Measurements from ENCODE around the gene TIFAB. TPM values are rescaled to one million over a fixed set of nuclear protein-coding genes. Genes with fewer than 3 reads are reported as not detected.

TIFAB gene
- polyA plus RNA-seq, 3 donors, result 0.04 to 0.23 (median 0.16) TPM

- DNase-seq, result no peak
These were observed 31.1 kb upstream of the TIFAB start for GRCh38 chr5:135483254-135483653.

- DNase-seq, result no peak
These were observed 30.3 kb upstream of the TIFAB start for GRCh38 chr5:135482381-135482933.

- no peak for DNase-seq
These were observed 29.8 kb upstream of the TIFAB start for GRCh38 chr5:135481909-135482311.

GRCh38 chr5:135481387-135481786 lies 29.2 kb upstream of the TIFAB start:
- no peak for DNase-seq

- no peak for DNase-seq
These were observed 28.4 kb upstream of the TIFAB start for GRCh38 chr5:135480511-135480910.

- DNase-seq, result no peak
These were observed 26.8 kb upstream of the TIFAB start for GRCh38 chr5:135478938-135479337.

- DNase-seq, result no peak
These were observed 25.5 kb upstream of the TIFAB start for GRCh38 chr5:135477613-135478066.

GRCh38 chr5:135476615-135477581 lies 24.7 kb upstream of the TIFAB start:
- DNase-seq, result no peak

- no peak for DNase-seq
These were observed 22.0 kb upstream of the TIFAB start for GRCh38 chr5:135473956-135474670.

GRCh38 chr5:135472141-135472540 lies 20.0 kb upstream of the TIFAB start:
- no peak for DNase-seq

- DNase-seq, result no peak
These were observed 19.6 kb upstream of the TIFAB start for GRCh38 chr5:135471726-135472125.

- DNase-seq, result no peak
These were observed 17.8 kb upstream of the TIFAB start for GRCh38 chr5:135469911-135470310.

- no peak for DNase-seq
These were observed 16.4 kb upstream of the TIFAB start for GRCh38 chr5:135468541-135468940.

- no peak for DNase-seq
These were observed 15.8 kb upstream of the TIFAB start for GRCh38 chr5:135467871-135468485.

- no peak for DNase-seq
These were observed 15.0 kb upstream of the TIFAB start for GRCh38 chr5:135467051-135467625.

GRCh38 chr5:135466178-135467050 lies 14.3 kb upstream of the TIFAB start:
- peak; percentile 61 for DNase-seq

GRCh38 chr5:135465391-135466122 lies 13.4 kb upstream of the TIFAB start:
- DNase-seq, result no peak

- DNase-seq, result peak; percentile 69
These were observed 10.2 kb upstream of the TIFAB start for GRCh38 chr5:135462304-135462703.

GRCh38 chr5:135461481-135462151 lies 9.5 kb upstream of the TIFAB start:
- DNase-seq, result no peak
